A549 (cell line): ENCODE results near the gene ZNF467.

Experiments
- CEBPB ChIP-seq, 2 experiments: fragments of >200 bp in 1 of 2; sonication (Bioruptor Twin) in 1 of 2; formaldehyde crosslinking in 1 of 2; IDR thresholded peaks; 2 replicates each; pipeline ENCODE4 v1.6.1; 2012 to 2016
- CHD2 ChIP-seq: fragments of 150-350 bp; IDR thresholded peaks from 2 replicates; pipeline ENCODE4 v1.6.1; 2014; ENCODE audit warnings: low read length; ENCODE audit not compliant: partially characterized antibody
- EHMT2 ChIP-seq: fragments of 200-600 bp; sonication (generic); IDR thresholded peaks from 2 replicates; pipeline ENCODE4 v1.6.1; 2016; ENCODE audit warnings: antibody characterized with exemption, low read depth, mild to moderate bottlenecking, moderate library complexity
- HOXA7 ChIP-seq: fragments of 250-450 bp; sonication (Bioruptor Pico); IDR thresholded peaks from 2 replicates; pipeline ENCODE4 v1.5.0; 2020; ENCODE audit warnings: mild to moderate bottlenecking, moderate library complexity
- MYC ChIP-seq: IDR thresholded peaks from 2 replicates; pipeline ENCODE4 v1.6.1; 2012; ENCODE audit warnings: mild to moderate bottlenecking, inconsistent platforms, low read length, improper control_type of control experiment, borderline replicate concordance
- POLR2A ChIP-seq: IDR thresholded peaks from 2 replicates; pipeline ENCODE4 v1.6.1; 2012; ENCODE audit warnings: mild to moderate bottlenecking, low read length
- REST ChIP-seq: fragments of 200-600 bp; sonication (generic); IDR thresholded peaks from 2 replicates; pipeline ENCODE4 v1.6.1; 2016; ENCODE audit warnings: antibody characterized with exemption, mild to moderate bottlenecking, moderate library complexity
- RFX5 ChIP-seq: fragments of 450-650 bp; IDR thresholded peaks from 2 replicates; pipeline ENCODE4 v1.7.1; 2014; ENCODE audit warnings: antibody characterized with exemption, mild to moderate bottlenecking, moderate library complexity
- USF2 ChIP-seq: fragments of 450-650 bp; IDR thresholded peaks from 2 replicates; pipeline ENCODE4 v1.6.1; 2014; ENCODE audit warnings: antibody characterized with exemption
- TF ChIP-seq, protein P1 (sequence below): fragments of >200 bp; sonication (Bioruptor Twin); formaldehyde crosslinking; IDR thresholded peaks from 3 replicates; pipeline ENCODE4 v1.5.1; 2016
- TF ChIP-seq, protein P2 (sequence below): IDR thresholded peaks from 2 replicates; pipeline ENCODE4 v1.6.1; 2012

DNA sequence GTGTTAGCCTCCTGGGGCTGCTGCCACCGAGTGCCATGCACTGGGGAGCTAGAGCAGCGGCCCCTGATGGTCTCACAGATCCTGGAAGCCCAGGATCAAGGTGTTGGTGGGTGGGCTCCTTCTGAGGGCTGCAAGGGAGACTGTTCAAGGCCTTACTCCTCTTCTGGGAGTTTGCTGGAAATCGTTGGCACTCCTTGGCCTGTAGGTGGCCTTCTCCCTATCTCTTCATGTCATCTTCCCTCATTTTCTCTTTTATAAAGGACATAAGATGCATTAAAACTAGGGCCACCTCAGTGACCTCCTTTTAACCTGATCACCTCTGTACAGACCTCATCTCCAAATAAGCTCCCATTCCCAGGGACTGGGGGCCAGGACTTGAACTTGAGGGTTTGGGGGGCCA is 37.8 kb upstream of the ZNF467 start:
- TF ChIP-seq, protein P1, sequence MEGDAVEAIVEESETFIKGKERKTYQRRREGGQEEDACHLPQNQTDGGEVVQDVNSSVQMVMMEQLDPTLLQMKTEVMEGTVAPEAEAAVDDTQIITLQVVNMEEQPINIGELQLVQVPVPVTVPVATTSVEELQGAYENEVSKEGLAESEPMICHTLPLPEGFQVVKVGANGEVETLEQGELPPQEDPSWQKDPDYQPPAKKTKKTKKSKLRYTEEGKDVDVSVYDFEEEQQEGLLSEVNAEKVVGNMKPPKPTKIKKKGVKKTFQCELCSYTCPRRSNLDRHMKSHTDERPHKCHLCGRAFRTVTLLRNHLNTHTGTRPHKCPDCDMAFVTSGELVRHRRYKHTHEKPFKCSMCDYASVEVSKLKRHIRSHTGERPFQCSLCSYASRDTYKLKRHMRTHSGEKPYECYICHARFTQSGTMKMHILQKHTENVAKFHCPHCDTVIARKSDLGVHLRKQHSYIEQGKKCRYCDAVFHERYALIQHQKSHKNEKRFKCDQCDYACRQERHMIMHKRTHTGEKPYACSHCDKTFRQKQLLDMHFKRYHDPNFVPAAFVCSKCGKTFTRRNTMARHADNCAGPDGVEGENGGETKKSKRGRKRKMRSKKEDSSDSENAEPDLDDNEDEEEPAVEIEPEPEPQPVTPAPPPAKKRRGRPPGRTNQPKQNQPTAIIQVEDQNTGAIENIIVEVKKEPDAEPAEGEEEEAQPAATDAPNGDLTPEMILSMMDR, result peak; percentile 4; the same call in 1 of the 3 replicates
- TF ChIP-seq POLR2A (no peak), MYC (no peak), CHD2 (no peak), REST (no peak), CEBPB (IDR thresholded peaks at IDR 0.05) (no peak), EHMT2 (no peak), HOXA7 (CRISPR knock-in tag) (no peak), RFX5 (no peak), USF2 (no peak)
- TF ChIP-seq, protein P2, sequence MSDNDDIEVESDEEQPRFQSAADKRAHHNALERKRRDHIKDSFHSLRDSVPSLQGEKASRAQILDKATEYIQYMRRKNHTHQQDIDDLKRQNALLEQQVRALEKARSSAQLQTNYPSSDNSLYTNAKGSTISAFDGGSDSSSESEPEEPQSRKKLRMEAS, result no peak
